NCI-H146 (cell line): ENCODE results near the gene UBXN1.
"Not testable (repeated sequence)": the region's sequence is repeated elsewhere in the genome, so short reads cannot be mapped to it uniquely, and the experiment has no call there.

Source experiments
- DNase-seq: peaks from one replicate; lab custom pipeline; 2025; lab: John Stamatoyannopoulos, UW

UBXN1 gene

GRCh38 chr11:62708793-62709192 is 29.9 kb upstream of the UBXN1 start:
- peak; percentile 75 for DNase-seq

GRCh38 chr11:62708392-62708791 is 29.5 kb upstream of the UBXN1 start:
- DNase-seq: no peak

- DNase-seq: no peak
These were observed 28.5 kb upstream of the UBXN1 start, which contains the start of the genes BSCL2 and GNG3 for GRCh38 chr11:62707277-62707861. TSS of gene BSCL2 (minus strand) at chr11:62707424. CDS start at chr11:62707195, 229 bp downstream. TSS of gene GNG3 (plus strand) at chr11:62707676. CDS start at chr11:62708296, 620 bp downstream.

- DNase-seq: no peak
These were observed 28.0 kb upstream of the UBXN1 start for GRCh38 chr11:62706850-62707247.

- DNase-seq: peak; percentile 98
These were observed 27.3 kb upstream of the UBXN1 start for GRCh38 chr11:62705880-62706849.

GRCh38 chr11:62705413-62705812 is 26.5 kb upstream of the UBXN1 start:
- DNase-seq: peak; percentile 55

GRCh38 chr11:62703921-62704320 is 25.0 kb upstream of the UBXN1 start:
- not testable (repeated sequence) for DNase-seq

GRCh38 chr11:62702246-62702645 is 23.4 kb upstream of the UBXN1 start:
- DNase-seq: no peak

GRCh38 chr11:62694455-62695167 is 15.7 kb upstream of the UBXN1 start:
- DNase-seq: peak; percentile 57

GRCh38 chr11:62693624-62694023 is 14.8 kb upstream of the UBXN1 start:
- not testable (repeated sequence) for DNase-seq

GRCh38 chr11:62689421-62690183 is 10.7 kb upstream of the UBXN1 start, which contains the start of gene LRRN4CL:
TSS of gene LRRN4CL (minus strand) at chr11:62689530. CDS start at chr11:62688508, 1,022 bp downstream.
- no peak for DNase-seq

- no peak for DNase-seq
These were observed 9.6 kb upstream of the UBXN1 start for GRCh38 chr11:62688491-62688890.

GRCh38 chr11:62687508-62688396 is 8.9 kb upstream of the UBXN1 start:
- DNase-seq: no peak

GRCh38 chr11:62682518-62682917 is 3.6 kb upstream of the UBXN1 start:
- DNase-seq: no peak

- peak; percentile 61 for DNase-seq
These were observed 2.0 kb upstream of the UBXN1 start for GRCh38 chr11:62680825-62681240.

- DNase-seq: no peak
These were observed 472 bp downstream of the UBXN1 start for GRCh38 chr11:62678433-62678769.

- no peak for DNase-seq
These were observed 1.2 kb downstream of the UBXN1 start for GRCh38 chr11:62677714-62678113.

GRCh38 chr11:62677156-62677555 is 1.7 kb downstream of the UBXN1 start:
- no peak for DNase-seq

- no peak for DNase-seq
These were observed 2.2 kb downstream of the UBXN1 start for GRCh38 chr11:62676698-62677097.

GRCh38 chr11:62675415-62675814 is 3.5 kb downstream of the UBXN1 start:
- not testable (repeated sequence) for DNase-seq

- DNase-seq: no peak
These were observed 5.7 kb downstream of the UBXN1 start for GRCh38 chr11:62673196-62673525.
